NCI-H82 treated with DMSO at 0.1 percent for 48 hours (cell line): ENCODE measurements around the gene ENGASE.

Source experiments
- DNase-seq: peaks from one replicate; lab custom pipeline; 2025; ENCODE audit not compliant: unreplicated experiment; lab: John Stamatoyannopoulos, UW

Gene ENGASE

DNA sequence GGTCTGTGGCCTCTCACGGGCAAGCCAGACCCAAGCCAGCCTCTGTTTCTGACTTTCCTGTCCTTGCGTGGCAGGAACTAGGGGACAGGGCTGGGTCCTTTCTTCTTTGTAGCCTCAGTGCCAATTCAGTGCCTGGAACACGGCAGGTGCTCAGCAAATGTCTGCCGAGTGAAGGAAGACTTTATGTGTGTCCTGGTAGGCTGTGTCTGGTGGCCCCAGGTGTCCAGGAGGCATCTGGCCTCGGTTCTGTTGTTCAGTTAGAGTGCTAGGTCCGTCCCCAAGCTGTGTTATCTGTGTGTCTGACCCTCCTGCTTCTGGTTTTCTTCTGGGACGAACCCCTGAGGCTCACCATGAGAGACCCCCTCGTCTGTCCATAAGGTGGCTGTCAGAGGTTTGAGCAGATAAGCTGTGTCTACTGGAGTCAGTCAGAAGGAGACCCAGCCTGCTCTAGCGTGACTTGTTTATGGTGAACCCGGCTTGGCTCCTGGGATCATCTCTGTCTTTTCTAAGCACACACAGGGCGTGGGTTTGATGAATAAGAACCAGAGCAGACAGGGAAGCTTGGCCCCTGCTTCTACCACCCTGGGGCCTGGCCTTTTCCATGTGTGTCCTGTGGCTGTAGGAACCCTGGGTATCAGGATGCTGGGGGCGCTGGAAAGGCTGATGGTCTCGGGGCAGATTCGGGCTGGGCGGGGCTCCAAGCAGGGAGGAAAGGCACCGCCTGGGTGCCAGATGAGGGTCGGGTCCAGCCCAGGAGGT lies 39.3 kb downstream of the ENGASE start:
- no peak for DNase-seq

DNA sequence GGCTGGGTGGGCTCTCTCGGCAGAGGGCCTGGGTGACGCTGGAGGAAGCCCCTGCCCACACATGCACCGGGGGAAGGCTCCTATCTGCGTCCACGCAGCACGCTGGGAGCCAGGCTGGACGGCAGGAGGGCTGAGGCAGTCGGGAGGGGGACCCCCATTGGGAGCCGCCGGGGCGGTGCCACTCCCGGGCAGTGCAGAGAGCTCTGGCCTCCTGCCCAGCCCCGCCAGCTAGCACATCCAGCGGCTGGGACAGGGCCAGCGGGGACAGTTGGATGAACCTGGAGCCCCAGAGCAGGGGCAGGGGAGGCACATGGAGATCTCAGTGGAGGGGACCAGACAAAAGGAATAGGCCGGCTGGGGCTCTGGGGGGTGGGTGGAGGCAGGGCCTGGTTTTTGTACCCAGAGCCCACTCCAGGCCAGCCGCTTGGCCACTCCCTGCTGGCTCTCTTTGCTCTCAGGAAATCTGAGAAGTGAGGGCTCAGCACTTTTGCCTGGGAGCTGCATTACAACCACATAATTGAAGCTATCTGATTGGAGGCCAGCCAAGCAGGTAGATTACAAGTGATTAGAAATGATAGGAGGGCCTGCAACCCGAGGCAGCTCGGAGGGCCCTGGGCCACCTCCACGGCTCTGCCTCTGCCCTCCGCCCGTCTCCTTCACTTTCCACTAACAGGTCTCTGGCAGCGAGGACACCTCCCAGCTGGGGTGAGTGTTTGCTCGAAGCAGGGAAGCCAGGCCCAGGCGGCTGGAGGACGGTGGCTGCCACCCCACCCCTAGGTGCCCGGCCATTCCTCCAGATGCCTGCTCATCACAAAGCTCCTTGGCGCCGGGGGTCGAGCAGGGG lies 40.1 kb downstream of the ENGASE start:
- no peak for DNase-seq

DNA sequence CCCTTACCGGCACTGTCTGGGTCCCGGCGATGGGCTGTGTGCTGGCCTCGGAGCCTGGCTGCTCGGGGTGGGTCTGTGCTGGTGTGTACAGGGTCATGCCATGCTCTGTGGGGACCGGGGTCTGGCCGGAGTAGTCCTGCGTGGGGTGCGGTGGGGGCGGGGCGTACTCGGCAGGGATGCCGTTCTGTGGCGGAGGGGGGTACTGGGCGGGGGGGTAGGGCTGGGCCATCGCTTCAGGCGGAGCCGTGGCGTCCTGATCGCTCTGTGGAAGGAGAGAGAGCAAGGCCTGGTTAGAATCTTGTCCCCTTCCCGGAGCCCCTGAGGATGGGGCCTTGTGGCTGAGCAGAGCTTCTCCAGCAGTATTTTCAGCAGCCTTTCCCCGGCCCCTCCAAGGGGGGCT lies 40.9 kb downstream of the ENGASE start:
- DNase-seq, result no peak

DNA sequence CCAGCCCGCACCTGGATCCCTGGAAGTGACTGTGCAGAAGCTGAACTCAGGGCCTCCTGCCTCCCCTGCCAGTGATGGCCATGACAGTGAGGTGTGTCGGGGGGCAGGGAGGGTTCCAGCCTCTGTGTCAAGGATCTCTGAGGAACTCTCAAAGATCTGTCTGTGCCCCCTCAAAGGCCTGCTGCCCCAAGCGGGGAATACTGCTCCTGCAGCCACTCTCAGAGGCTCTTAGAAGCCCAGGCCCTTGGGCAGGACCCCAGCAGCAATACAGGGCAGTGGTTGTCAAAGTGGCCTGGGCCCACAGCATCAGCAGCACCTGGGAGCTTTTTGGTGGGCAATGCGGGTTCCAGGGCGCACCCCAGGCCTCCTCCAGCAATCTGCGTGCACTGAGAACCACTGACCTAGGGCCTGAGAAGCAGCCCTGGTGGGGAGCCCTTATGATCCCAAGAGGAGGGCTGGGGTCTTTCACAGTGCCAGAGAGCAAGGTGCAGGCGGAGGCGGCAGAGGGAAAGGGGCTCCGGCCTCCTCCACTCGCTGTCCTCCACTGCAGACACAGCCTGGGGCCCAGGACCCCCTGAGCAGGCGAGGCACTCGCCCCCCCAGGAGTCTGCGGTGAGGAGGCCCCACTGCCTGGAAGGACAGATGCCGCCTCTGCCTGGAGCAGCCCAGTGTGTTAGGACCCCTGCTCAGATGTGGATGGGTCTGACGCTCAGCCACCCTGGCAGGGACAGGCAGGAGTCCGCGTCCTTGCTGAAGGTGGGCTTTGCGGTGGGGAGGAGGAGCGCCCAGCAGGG lies 42.1 kb downstream of the ENGASE start:
- DNase-seq, result no peak

DNA sequence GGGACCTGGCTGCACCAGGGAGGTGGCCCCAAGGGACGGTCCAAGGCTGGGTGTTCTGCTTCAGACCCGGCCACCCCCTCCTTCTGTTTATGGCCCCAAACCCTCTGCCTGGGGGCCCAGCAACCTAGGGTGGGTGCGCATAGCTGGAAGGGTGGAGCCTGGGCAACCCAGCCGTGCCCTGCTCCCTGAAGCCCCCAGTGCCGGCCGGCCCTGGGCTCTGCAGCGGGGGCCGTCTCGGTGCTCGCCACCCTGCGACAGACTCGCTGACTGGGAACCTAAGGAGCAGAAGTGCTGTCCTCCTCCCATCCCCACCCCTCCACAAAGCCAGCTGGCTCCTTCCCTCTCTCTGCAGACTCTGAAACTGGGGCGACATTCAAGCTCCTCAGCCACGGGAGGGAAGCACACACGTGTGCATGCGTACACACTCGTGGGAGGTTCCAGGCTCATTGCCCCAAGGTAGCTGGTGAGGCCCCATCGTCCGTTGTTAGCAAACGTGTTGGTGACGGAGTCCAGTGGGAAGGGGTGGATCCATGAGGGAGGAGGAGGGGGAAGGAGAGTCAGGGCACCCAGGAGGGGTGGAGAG lies 43.4 kb downstream of the ENGASE start:
- DNase-seq, result no peak

DNA sequence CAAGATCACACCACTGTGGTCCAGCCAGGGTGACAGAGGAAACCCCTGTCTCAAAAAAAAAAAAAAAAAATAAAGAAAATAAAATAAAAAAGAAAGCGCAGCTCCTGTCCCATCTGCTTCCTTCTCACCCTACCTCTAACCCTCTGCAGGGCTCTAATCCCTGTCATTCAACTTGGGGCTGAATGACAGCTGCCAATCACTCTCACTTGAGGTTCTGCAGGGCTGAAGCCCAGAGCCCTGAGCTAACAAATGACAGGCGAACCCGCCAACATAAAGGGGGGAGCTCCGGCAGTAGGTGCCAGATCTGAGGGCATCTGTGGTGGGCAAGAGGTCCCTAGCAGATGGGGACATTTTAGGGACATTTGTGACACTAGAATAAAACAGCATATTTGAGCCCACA lies 44.3 kb downstream of the ENGASE start:
- no peak for DNase-seq

DNA sequence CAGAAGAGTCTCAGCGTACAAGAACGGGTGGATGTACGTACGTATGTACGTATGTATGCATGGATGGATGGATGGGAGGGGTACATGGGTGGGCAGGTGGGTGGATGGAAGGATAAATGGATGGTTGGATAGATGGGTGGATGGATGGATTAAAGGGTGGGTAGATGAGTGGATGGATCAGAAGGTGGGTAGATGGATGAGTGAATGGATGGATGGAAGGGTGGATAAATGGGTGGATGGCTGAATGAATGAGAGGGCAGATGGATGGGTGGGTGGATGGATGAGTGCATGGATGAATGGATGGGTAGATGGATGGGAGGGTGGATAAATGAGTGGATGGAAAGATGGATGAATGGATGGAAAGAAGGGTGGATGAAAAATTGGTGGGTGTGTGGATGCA lies 45.6 kb downstream of the ENGASE start:
- DNase-seq, result no peak

DNA sequence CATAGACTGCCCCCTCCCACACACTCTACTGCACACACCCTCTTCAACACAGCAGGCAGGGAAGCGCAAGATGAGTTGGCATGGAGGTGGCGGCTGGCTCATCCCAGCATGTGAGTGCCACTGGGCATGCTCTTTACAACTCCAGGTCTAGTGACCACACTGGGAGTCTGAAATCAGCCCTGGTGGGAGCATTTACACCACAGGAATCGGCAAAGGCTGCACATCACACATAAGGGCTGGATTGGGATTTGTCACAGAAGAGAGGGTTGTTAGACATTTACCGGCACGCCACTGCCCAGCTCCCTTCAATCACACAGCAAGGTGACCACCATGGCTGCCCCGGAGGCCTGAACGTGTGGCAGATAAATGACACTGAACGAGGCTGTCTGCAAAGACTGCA lies 49.4 kb downstream of the ENGASE start:
- DNase-seq, result no peak

DNA sequence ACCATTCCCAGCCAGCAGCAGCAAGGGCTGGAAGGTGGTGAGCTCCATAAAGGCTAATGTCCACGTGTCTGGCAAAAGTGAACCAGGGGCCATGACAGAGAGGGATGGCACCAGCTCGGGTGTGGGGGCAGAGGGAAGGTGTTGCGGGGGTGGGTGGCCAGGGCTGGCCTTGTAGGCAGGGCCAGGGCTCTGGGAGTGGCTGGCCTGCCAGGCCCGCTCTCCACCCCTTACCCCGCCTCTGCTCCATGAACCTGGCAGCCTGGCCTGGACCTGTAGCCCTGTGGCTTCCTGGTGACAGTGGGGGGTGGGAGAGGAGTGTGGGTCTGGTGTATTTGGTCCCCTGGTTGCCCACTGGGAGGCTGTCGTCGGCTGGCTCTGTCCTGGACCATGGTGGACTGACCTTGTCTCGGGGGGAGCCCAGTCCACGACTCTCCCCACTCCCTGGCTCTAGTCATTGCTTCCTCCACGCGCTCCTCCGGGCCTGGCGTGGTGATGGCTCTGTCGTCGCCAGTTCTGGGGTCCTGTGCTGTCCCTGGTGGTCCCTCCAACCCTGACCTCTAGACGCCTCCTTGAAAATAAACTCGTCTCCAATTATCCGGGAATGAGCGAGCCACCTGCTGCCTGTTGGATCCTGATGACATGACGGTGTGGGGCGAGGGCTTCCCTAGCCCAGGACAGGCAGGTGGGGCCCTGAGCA lies 50.0 kb downstream of the ENGASE start:
- no peak for DNase-seq

DNA sequence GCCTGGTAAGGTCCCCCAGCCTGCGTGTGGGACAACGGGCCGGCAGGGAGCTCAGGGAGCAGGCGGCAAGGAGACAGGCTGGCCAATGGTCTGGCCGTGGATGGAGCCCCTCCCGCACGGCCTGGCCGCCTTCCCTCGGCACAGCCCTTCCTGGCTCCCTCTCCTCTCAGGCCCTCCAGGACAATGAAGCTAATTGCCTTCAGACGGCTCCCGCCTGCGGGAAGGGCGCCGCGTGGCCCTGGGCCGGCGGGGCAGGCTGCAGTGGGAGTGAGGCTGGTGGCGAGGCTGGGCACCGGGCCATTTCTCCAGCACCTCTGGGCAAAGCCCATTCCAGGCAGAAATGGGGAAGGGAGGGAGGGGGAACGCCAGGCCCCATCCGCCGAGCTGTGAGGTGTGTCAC lies 50.9 kb downstream of the ENGASE start:
- no peak for DNase-seq

DNA sequence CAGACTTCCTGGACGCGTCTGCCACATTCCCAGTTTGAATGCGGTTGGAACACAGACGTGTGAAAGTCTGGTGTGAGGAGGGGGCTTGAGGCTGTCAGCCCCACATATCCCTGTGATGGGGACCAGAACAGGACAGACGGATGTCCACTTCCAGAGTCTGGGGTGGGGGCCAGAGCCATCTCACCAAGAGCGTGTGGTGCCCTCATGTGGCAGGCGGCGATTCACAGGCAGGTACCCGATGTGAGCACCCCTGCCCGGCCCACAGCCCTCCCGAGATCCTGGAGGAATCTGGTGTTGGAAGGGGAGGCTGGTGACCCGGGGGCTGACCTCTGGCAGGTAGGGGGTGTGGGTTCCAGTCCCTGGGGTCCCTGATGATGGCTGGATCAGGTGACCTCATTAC lies 51.5 kb downstream of the ENGASE start:
- DNase-seq, result no peak

DNA sequence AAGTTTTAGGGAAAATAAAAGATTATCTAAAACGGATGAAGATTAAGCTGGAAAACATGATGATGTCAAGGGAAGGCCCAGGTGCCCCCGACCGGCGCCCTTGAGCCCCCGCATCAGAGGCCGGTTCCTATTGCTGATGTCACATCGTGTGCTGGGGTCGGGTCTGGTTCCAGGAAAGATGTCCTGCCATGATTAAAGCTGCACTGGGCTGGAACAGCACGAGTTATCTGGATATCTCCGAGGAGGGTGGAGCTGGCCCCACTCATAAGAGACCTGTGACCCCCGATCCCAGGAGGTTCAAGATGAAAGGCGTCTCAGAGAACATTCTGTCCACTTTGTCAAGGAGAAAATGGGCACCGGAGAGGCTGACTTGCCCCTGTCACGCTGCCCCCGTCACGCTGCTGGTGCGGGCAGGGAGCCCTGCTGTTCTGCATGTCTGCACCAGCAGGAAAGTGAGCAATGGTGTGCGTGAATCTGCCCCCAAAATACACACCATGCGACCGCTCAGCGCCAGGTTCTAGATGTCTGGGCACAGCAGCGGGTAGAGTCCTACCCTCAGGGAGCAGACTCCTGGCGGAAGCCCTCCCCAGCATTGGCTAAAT lies 53.0 kb downstream of the ENGASE start:
- no peak for DNase-seq

DNA sequence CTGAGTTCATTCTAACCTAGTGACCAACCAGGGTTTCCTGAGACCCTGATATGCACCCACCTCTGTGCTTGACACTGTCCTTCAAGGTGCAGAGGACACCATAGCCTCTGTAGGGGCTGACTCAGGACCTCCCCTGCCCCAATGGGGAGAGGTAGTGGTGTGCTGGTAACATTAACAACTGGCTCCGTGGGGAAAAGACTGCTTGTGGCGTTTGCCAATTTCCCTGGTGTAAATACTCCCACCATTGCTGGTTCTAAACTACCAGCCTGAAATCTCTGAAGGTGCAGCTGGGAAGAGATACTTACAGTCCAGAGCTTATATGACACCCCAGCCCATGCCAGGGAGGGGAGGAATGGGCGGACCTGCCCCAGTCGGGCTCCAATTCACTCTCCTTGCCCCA lies 54.9 kb downstream of the ENGASE start:
- no peak for DNase-seq

DNA sequence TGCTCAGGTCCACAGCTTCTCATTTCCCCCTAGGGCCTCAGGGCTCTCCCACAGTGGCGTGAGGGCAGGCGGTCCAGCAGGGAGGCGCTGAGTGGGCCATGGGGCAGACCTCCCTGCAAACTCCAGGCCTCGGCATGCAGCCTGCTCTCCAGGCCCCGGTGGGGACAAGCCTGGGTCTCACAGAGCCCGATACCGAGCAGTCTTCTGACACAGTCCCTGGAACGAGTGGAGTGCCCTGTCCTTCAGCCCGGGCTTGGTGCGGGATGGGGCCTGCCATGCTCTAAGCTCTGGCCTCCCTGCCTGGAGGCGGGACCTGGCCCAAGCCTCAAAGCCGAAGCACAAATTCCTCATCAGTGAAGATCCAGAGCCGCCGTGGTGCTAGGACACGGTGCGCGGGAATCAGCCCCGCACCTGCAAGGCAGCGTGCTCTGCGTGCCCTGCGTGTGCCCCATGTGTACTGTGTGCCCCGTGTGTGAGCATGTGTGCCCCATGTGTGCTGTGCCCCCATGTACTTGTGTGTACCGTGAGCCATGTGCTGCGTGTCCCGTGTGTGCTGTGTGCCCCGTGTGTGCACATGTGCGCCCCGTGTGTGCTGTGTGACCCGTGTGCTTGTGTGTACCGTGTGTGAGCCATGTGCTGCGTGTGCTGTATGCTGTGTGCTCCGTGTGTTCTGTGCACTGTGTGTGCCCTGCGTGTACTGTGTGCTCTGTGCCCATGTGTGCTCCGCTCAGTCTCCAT lies 56.1 kb downstream of the ENGASE start:
- no peak for DNase-seq

DNA sequence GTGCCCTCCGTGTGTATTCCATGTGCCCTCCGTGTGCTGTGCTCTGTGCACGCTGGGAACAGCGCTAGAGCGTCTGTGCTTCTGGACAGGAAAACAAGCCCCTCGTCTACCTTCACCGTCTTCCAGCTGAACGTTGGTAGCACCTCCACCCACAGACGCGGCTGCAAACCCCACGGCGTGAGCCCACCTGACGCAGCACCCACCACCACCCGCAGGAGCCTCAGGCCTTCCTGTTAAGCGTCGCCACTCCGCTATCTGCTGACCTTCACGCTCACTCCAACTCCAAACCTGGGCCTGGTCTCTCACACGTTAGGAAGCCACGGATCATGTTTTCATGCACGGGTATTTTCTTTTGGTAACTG lies 56.6 kb downstream of the ENGASE start:
- no peak for DNase-seq

DNA sequence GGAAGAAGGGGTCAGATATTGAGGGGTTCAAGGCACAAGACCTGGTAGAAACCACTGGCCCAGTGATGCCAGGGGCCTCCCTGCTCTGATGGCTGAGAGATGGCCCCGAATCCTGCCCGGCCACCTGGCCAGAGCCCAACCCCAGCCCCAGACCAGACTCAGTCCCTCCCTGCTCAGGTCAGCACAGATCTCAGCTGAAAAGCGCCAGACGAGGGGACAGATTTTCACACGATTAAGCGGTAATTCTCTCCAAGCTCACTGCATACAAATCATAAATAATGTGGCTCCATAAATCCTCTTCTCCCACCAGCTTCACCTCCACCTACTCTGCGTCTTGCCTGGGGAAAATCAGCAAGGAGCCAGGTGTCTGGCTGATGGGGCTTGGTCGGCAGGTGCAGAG lies 57.1 kb downstream of the ENGASE start:
- DNase-seq, result no peak

DNA sequence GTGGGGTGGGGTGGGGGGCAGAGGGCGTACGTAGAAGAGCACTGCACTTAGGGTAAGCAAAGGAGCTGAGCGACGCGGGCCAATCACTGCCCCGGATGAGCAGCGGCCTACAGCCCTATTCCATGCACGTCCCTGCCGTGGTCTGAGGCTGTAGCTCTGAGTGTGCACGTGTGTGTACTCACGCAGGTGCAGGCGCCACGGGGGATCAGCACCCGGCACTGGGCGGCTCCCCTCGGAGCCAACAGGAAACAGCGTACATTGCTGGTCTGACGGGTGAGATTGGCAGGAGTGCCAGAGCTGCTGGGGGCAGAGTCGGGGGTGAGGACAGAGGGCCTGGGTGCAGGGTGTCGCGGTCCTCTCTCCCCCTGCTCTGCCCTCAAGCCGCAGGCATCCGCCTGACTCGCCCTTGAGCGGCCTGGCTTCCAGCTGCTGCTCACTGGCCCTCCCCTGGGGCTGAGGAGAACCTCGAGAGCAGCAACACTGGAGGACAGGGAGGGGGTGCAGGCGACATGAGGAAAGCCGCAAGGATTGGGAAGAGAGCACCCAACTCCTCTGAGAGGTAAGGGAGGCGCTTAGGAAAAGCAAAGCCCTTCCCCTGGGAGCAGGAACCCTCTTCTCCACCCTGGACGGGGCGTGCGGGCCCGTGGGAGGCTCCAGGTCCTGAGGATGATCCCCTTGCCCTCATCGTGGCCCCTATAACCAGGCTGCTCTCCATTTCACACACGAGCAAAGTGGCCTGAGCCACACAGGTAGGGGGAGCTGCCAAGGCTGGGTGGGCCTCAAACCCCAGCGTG lies 57.8 kb downstream of the ENGASE start:
- DNase-seq, result no peak

DNA sequence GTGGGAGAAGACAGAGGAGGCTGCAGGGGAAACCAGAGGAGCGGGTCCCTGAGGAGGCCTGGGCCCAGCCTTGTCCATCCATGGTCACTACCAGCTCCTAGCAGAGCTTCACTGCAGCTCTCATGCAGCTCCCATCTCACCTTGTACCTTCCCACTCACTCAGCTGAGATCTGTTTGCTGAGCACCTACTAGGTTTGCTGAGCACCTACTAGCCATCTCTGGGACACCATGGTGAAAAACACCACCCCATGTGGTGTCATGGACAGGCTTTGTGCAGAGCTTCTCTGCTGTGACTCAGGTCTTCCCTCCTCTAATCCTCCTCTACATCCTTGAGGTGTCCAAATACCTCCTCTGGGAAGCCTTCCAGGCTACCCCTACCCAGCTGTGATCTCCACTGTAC lies 58.6 kb downstream of the ENGASE start:
- DNase-seq, result no peak

DNA sequence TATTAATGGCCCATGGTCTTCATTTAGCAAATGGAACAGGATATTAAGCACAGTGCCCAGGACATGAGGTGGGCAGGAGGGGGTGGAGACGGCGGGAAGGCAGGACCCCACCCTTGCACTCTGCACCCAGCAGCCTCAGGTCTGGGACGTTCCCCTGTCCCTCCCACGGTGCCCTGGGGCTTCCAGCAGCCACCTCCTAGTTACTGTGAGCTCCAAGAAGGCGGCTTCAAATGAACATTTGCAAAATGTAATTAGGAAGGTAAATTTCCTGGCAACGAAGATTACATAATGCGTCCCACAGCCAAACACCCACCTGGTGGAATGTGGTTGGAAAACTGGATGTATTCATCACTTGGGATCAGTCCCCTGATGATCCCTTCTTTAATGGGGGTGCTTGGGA lies 59.4 kb downstream of the ENGASE start:
- DNase-seq, result no peak
